AML-193 (cell line): ENCODE results near the gene P2RX6.
A peak's percentile ranks its signal among the peaks of the same experiment; 100 is the strongest.

Source experiments
- DNase-seq, 2 experiments: peaks; one replicate each; lab custom pipeline; 2025; lab: John Stamatoyannopoulos, UW

P2RX6 gene

GRCh38 chr22:20979940-20980453, 35.0 kb upstream of the P2RX6 start:
- DNase-seq, result no peak

- DNase-seq, result no peak
Measured at GRCh38 chr22:20980523-20980922, 34.4 kb upstream of the P2RX6 start.

GRCh38 chr22:20980938-20981722, 33.8 kb upstream of the P2RX6 start:
- DNase-seq, result no peak

- DNase-seq, result peak; percentile 79 to 82
Measured at GRCh38 chr22:20981787-20982562, 33.0 kb upstream of the P2RX6 start, which contains the start of gene LZTR1. Gene LZTR1, plus strand, starts transcription at chr22:20982297. Its CDS starts 75 bp downstream, at chr22:20982372.

GRCh38 chr22:20982563-20982882, 32.4 kb upstream of the P2RX6 start:
- no peak for DNase-seq

- no peak for DNase-seq
Measured at GRCh38 chr22:20983081-20983771, 31.7 kb upstream of the P2RX6 start.

- no peak for DNase-seq
Measured at GRCh38 chr22:20985720-20986119, 29.2 kb upstream of the P2RX6 start.

GRCh38 chr22:20986365-20986764, 28.6 kb upstream of the P2RX6 start:
- DNase-seq, result no peak

- no peak for DNase-seq
Measured at GRCh38 chr22:20987375-20987774, 27.6 kb upstream of the P2RX6 start.

- DNase-seq, result no peak
Measured at GRCh38 chr22:20988573-20989322, 26.2 kb upstream of the P2RX6 start.

GRCh38 chr22:20989323-20990138, 25.4 kb upstream of the P2RX6 start:
- no peak for DNase-seq

GRCh38 chr22:20990184-20991180, 24.5 kb upstream of the P2RX6 start:
- DNase-seq, result no peak

GRCh38 chr22:20991252-20992055, 23.5 kb upstream of the P2RX6 start:
- DNase-seq, result no peak

GRCh38 chr22:20992056-20992442, 22.9 kb upstream of the P2RX6 start:
- DNase-seq, result no peak

- no peak for DNase-seq
Measured at GRCh38 chr22:20992456-20993303, 22.3 kb upstream of the P2RX6 start.

- no peak for DNase-seq
Measured at GRCh38 chr22:20993304-20994127, 21.4 kb upstream of the P2RX6 start.
